Endothelial cell of umbilical vein (primary cell): Measurements from ENCODE around the gene LRP1. TPM values are rescaled to one million over a fixed set of nuclear protein-coding genes. Genes with fewer than 3 reads are reported as not detected.

Experiments
- BruUV-seq: library from RNA; stranded (reverse); fragments of 400-500 nt; replicated peaks from 2 replicates; lab custom pipeline; 2021; lab: Mats Ljungman, UMichigan
- CTCF ChIA-PET: fragments of 300-600, 350-600 bp; sonication (Branson Sonifier 250); formaldehyde crosslinking; loops from one replicate; lab custom pipeline; 2021; ENCODE audit warnings: antibody characterized with exemption, inconsistent platforms; lab: Charles Lee
- POLR2A ChIA-PET: fragments of 300-600, 350-600 bp; sonication (Branson Sonifier 250); formaldehyde crosslinking; loops from one replicate; lab custom pipeline; 2021; ENCODE audit warnings: antibody characterized with exemption, inconsistent platforms; lab: Charles Lee
- DNase-seq: peaks from one replicate; pipeline ENCODE4 v3.0.0-alpha.2; 2011; ENCODE audit warnings: low read depth, low spot score
- FAIRE-seq: peaks from 2 replicates; lab custom pipeline; 2011; peaks lifted over from hg19 to GRCh38; lab: Jason Lieb, UNC
- H2AFZ ChIP-seq: 2 replicates; pipeline ENCODE4 v1.6.0; 2012; ENCODE audit warnings: low read depth, low read length, control low read depth, inconsistent platforms
- H3K27ac ChIP-seq: 2 replicates; pipeline ENCODE4 v1.5.1; 2011; ENCODE audit warnings: low read depth, mild to moderate bottlenecking, control low read depth, low read length, moderate library complexity; ENCODE audit not compliant: insufficient read depth
- H3K27me3 ChIP-seq, 2 experiments: 2 replicates each; pipeline versions ENCODE4 v1.6.0 to v1.6.1; 2011; ENCODE audit warnings: low read length in 2 of 2, mixed read lengths in 1 of 2; ENCODE audit not compliant: control insufficient read depth in 2 of 2, insufficient read depth in 2 of 2
- H3K36me3 ChIP-seq, 2 experiments: 2 replicates in 1 of 2; 3 replicates in 1 of 2; pipeline ENCODE4 v1.5.1; 2011; ENCODE audit warnings: low read length in 2 of 2, mild to moderate bottlenecking in 1 of 2, moderate library complexity in 1 of 2; ENCODE audit not compliant: control insufficient read depth in 2 of 2, insufficient read depth in 2 of 2; ENCODE audit errors: extremely low read depth in 1 of 2
- H3K4me1 ChIP-seq: 3 replicates; pipeline ENCODE4 v1.5.1; 2011; ENCODE audit warnings: mild to moderate bottlenecking, low read length; ENCODE audit not compliant: control insufficient read depth, insufficient read depth; ENCODE audit errors: extremely low read depth
- H3K4me2 ChIP-seq: 2 replicates; pipeline ENCODE4 v1.6.1; 2011; ENCODE audit warnings: low read length, control low read depth, mixed read lengths; ENCODE audit not compliant: insufficient read depth
- H3K4me3 ChIP-seq, 3 experiments: fragments of 200-600 bp in 1 of 3; sonication (generic), shearing (Covaris generic) in 1 of 3; replicated peaks in 1 of 3; 2 replicates each; pipeline ENCODE4 v1.5.1; 2011 to 2016; ENCODE audit warnings: control low read depth in 3 of 3, low read length in 3 of 3, mild to moderate bottlenecking in 2 of 3, inconsistent platforms in 1 of 3, low read depth in 1 of 3, moderate library complexity in 1 of 3; ENCODE audit not compliant: insufficient read depth in 1 of 3
- H3K79me2 ChIP-seq: 2 replicates; pipeline ENCODE4 v1.6.0; 2012; ENCODE audit warnings: low read length, inconsistent platforms; ENCODE audit not compliant: control insufficient read depth, insufficient read depth
- H3K9ac ChIP-seq: replicated peaks from 2 replicates; pipeline ENCODE3; 2011; ENCODE audit warnings: low read length, control low read depth; ENCODE audit not compliant: insufficient read depth; ENCODE audit errors: extremely low read depth
- H3K9me1 ChIP-seq: replicated peaks from 3 replicates; pipeline ENCODE4 v1.6.0; 2011; ENCODE audit warnings: mild to moderate bottlenecking, low read length; ENCODE audit not compliant: control insufficient read depth, insufficient read depth; ENCODE audit errors: extremely low read depth
- H3K9me3 ChIP-seq: replicated peaks from 2 replicates; pipeline ENCODE4 v1.5.1; 2012; ENCODE audit warnings: low read length, inconsistent platforms; ENCODE audit not compliant: control insufficient read depth, insufficient read depth
- H4K20me1 ChIP-seq: replicated peaks from 2 replicates; pipeline ENCODE3; 2011; ENCODE audit warnings: mild to moderate bottlenecking, low read length; ENCODE audit not compliant: control insufficient read depth, insufficient read depth; ENCODE audit errors: extremely low read depth
- CTCF ChIP-seq, 2 donors: IDR thresholded peaks; 1 replicate in 1 of 2; 2 replicates in 1 of 2; pipeline ENCODE4 v1.5.1; 2011; ENCODE audit warnings: low read length in 2 of 2, mild to moderate bottlenecking in 2 of 2, moderate library complexity in 2 of 2, control low read depth in 1 of 2, inconsistent platforms in 1 of 2, low read depth in 1 of 2; ENCODE audit not compliant: insufficient read depth in 1 of 2; ENCODE audit errors: extremely low read depth in 1 of 2
- EZH2 ChIP-seq: IDR thresholded peaks from 2 replicates; pipeline ENCODE4 v1.6.1; 2012; ENCODE audit warnings: borderline replicate concordance, low read depth, mild to moderate bottlenecking, moderate library complexity, low read length, inconsistent platforms; ENCODE audit not compliant: severe bottlenecking
- FOS ChIP-seq: IDR thresholded peaks from 2 replicates; pipeline ENCODE4 v1.6.1; 2011; ENCODE audit warnings: mild to moderate bottlenecking, low read length, moderate library complexity, borderline replicate concordance; ENCODE audit not compliant: insufficient read depth
- GATA2 ChIP-seq: IDR thresholded peaks from 2 replicates; pipeline ENCODE4 v1.7.0; 2011; ENCODE audit warnings: low read depth, mild to moderate bottlenecking, moderate library complexity, mixed read lengths, low read length; ENCODE audit not compliant: insufficient read length, insufficient read depth
- JUN ChIP-seq: IDR thresholded peaks from 2 replicates; pipeline ENCODE4 v1.6.1; 2011; ENCODE audit warnings: borderline replicate concordance, low read depth; ENCODE audit not compliant: insufficient read length, insufficient read depth
- MAX ChIP-seq: IDR thresholded peaks from 2 replicates; pipeline ENCODE4 v1.6.1; 2011; ENCODE audit not compliant: insufficient read depth, insufficient read length
- MYC ChIP-seq: IDR thresholded peaks from one replicate; pipeline ENCODE4 v1.6.1; 2011; ENCODE audit warnings: mild to moderate bottlenecking, low read depth, low read length
- POLR2A ChIP-seq: IDR thresholded peaks from 2 replicates; pipeline ENCODE4 v1.6.1; 2012; ENCODE audit warnings: low read depth, mild to moderate bottlenecking, control low read depth, low read length
- POLR2AphosphoS5 ChIP-seq: IDR thresholded peaks from 2 replicates; pipeline ENCODE4 v1.6.1; 2012; ENCODE audit warnings: low read depth, mild to moderate bottlenecking, control low read depth, low read length, moderate library complexity; ENCODE audit not compliant: insufficient read depth
- dilution Hi-C: fragments of 300-500 bp; cut with MboI; formaldehyde crosslinking; loops from one replicate; pipeline ENCODE4 v1.15.0; 2019; ENCODE audit warnings: low sequenced_read_pairs; ENCODE audit not compliant: extremely low pct_ligation_motif_present
- intact Hi-C: fragments of 100-400 bp; cut with micrococcal nuclease; formaldehyde crosslinking; loops from one replicate; pipeline ENCODE4 v1.10.0; 2022
- polyA plus RNA-seq, 4 experiments: library from polyadenylated mRNA; depleted of rRNA in 3 of 4; stranded (reverse) in 3 of 4; unstranded in 1 of 4; fragments of >200 nt; gene quantifications; 2 replicates each; pipeline versions ENCODE4 v1.2.1 to v1.2.3, GENCODE V29; 2011 to 2012; ENCODE audit warnings: missing spikeins in 1 of 4
- total RNA-seq: library from RNA; stranded (reverse); gene quantifications from 2 replicates; pipeline ENCODE4 v1.2.3, GENCODE V29; 2021

LRP1 gene
- total and polyA plus RNA-seq, 2 donors (not counting 3 experiments of a cell fraction or from before 2014, with no cell fraction given) = 1.6 to 4.6 TPM

GRCh38 chr12:57254506-57255280 is 126.4 kb downstream of the LRP1 start:
- Histone ChIP-seq H3K79me2 (no peaks in the 10 kb centered on the region), H4K20me1 (no peaks in the 10 kb centered on the region), H2AFZ (no peak overlapping the region), H3K27me3 (no peaks in the 10 kb centered on the region), H3K4me1 (no peaks in the 10 kb centered on the region), H3K36me3 (peaks cover 0 to 11% of the 10 kb centered on the region in 2 experiments), H3K4me3 (no peak overlapping the region), H3K4me2 (no peak overlapping the region), H3K27ac (no peak overlapping the region), H3K9me3 (no peaks in the 10 kb centered on the region), H3K9ac (no peak overlapping the region), H3K9me1 (no peaks in the 10 kb centered on the region)
- no TSS peak for BruUV-seq
- no peak for FAIRE-seq
- dilution Hi-C loops = no loop called here
- ChIA-PET POLR2A (no interaction called here), CTCF (interaction anchor here (0.6 to 5.1 kb wide), 4 partner anchors 13 to 208 kb away, joined by 3 to 26 read pairs (median 3); partner anchors contain the start of gene INHBE)
- no peak for DNase-seq
- no peak for TF ChIP-seq POLR2A
- TF ChIP-seq FOS = no peak
- TF ChIP-seq POLR2AphosphoS5 = no peak
- TF ChIP-seq MYC = no peak
- TF ChIP-seq MAX = no peak
- no peak for TF ChIP-seq JUN
- TF ChIP-seq CTCF (IDR thresholded peaks at IDR 0.05; ENCODE audit: extremely low read depth in 1 of 2, insufficient read depth in 1 of 2, low read depth in 1 of 2, low read length in 2 of 2) = no peak
- TF ChIP-seq GATA2 = no peak
- no peak for TF ChIP-seq EZH2
- intact Hi-C loops = no loop called here
